Panc1 (cell line): ENCODE results near the gene ZNF674. TPM values are rescaled to one million over a fixed set of nuclear protein-coding genes. Genes with fewer than 3 reads are reported as not detected.

Source experiments
- ATAC-seq: fragments of 200-7000 bp; cut with Tn5 transposase; 2 replicates; pipeline ENCODE4 v1.9.1; 2020; ENCODE audit warnings: mild to moderate bottlenecking, moderate library complexity
- BruUV-seq: library from RNA; stranded (reverse); fragments of 400-500 nt; replicated peaks from 2 replicates; lab custom pipeline; 2021; lab: Mats Ljungman, UMichigan
- CTCF ChIA-PET: fragments of 300-600 bp; sonication (Branson Sonifier 250); formaldehyde crosslinking; loops from one replicate; lab custom pipeline; 2022; ENCODE audit warnings: antibody characterized with exemption; lab: Charles Lee
- POLR2A ChIA-PET: fragments of 300-600 bp; sonication (Branson Sonifier 250); formaldehyde crosslinking; loops from one replicate; lab custom pipeline; 2022; ENCODE audit warnings: antibody characterized with exemption; lab: Charles Lee
- DNase-seq: peaks from one replicate; pipeline ENCODE4 v3.0.0-alpha.2; 2010; ENCODE audit warnings: low read depth, low spot score
- H3K27ac ChIP-seq: 2 replicates; pipeline ENCODE4 v1.5.1; 2011; ENCODE audit warnings: mild to moderate bottlenecking, low read length, inconsistent platforms
- H3K27me3 ChIP-seq: fragments of 200-500 bp; sonication (Bioruptor generic); 2 replicates; pipeline ENCODE4 v1.6.0; 2014; ENCODE audit warnings: low read length, inconsistent platforms; ENCODE audit not compliant: control insufficient read depth, insufficient read depth
- H3K36me3 ChIP-seq: fragments of 200-500 bp; sonication (Bioruptor generic); 2 replicates; pipeline ENCODE4 v1.5.1; 2014; ENCODE audit warnings: inconsistent platforms, mild to moderate bottlenecking, low read length, moderate library complexity; ENCODE audit not compliant: control insufficient read depth, insufficient read depth
- H3K4me1 ChIP-seq: 2 replicates; pipeline ENCODE4 v1.5.1; 2011; ENCODE audit warnings: inconsistent platforms, mild to moderate bottlenecking, low read length, moderate library complexity; ENCODE audit not compliant: control insufficient read depth, insufficient read depth
- H3K4me3 ChIP-seq, 2 experiments: 2 replicates each; pipeline ENCODE4 v1.5.1; 2011 to 2012; ENCODE audit warnings: low read depth in 2 of 2, low read length in 2 of 2, mild to moderate bottlenecking in 2 of 2, inconsistent platforms in 1 of 2, moderate library complexity in 1 of 2
- H3K9me3 ChIP-seq: fragments of 200-500 bp; sonication (Bioruptor generic); 2 replicates; pipeline ENCODE4 v1.5.1; 2014; ENCODE audit warnings: low read depth, mild to moderate bottlenecking, inconsistent platforms, low read length, moderate library complexity; ENCODE audit not compliant: control insufficient read depth, insufficient read depth
- CTCF ChIP-seq: fragments of 450-650 bp; IDR thresholded peaks from 2 replicates; pipeline ENCODE4 v1.5.1; 2017; ENCODE audit warnings: mild to moderate bottlenecking
- POLR2AphosphoS5 ChIP-seq: IDR thresholded peaks from 2 replicates; pipeline ENCODE4 v1.6.1; 2012; ENCODE audit warnings: mild to moderate bottlenecking, low read depth, low read length, moderate library complexity
- SIN3A ChIP-seq: IDR thresholded peaks from 2 replicates; pipeline ENCODE4 v1.6.1; 2012; ENCODE audit warnings: low read depth, mild to moderate bottlenecking, low read length, moderate library complexity, borderline replicate concordance; ENCODE audit not compliant: insufficient read depth
- TCF7L2 ChIP-seq: IDR thresholded peaks from 2 replicates; pipeline ENCODE4 v1.6.1; 2011; ENCODE audit warnings: mild to moderate bottlenecking, low read depth, low read length, inconsistent platforms
- in situ Hi-C: cut with HindIII; loops from 2 replicates; pipeline ENCODE4 v1.10.0; 2016; ENCODE audit warnings: low sequenced_read_pairs, low pct_unique_long_range_greater_than_20kb
- intact Hi-C: fragments of 100-400 bp; cut with micrococcal nuclease; formaldehyde crosslinking; loops from one replicate; pipeline ENCODE4 v1.10.0; 2022; ENCODE audit not compliant: unreplicated experiment
- total RNA-seq: library from RNA; stranded (reverse); gene quantifications from one replicate; pipeline ENCODE4 v1.2.1, GENCODE V29; 2021; ENCODE audit not compliant: unreplicated experiment
- TF ChIP-seq, protein P1 (sequence below), 2 experiments: IDR thresholded peaks; 2 replicates each; pipeline ENCODE4 v1.6.1; 2011 to 2012; ENCODE audit warnings: low read depth in 2 of 2, control low read depth in 1 of 2, low read length in 1 of 2, mild to moderate bottlenecking in 1 of 2, moderate library complexity in 1 of 2; ENCODE audit not compliant: insufficient read depth in 1 of 2

Gene ZNF674
- total RNA-seq, 1 experiment from 2014 or later = 7.2 TPM

- CTCF ChIA-PET = no interaction called here
Measured at GRCh38 chrX:46569621-46570020, 24.4 kb upstream of the ZNF674 start.

DNA sequence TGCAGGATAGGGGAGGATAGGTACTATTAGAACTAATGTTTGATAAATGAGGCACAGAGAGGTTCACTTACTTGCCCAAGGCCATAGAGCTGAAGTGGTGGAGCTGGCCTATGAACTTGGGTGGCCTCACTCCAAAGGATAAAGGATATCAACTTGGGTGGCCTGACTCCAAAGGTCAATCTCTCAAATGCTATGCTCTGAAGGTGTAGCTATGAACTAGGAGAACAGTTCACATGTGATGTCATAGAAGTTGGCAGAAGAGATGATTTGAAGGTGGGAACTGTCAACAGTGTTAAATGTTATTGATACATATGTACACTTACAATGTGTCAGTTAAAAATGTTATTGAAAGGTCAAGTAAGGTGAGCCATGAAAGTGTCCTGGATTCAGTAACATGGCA, 22.2 kb upstream of the ZNF674 start:
- BruUV-seq = no TSS peak
- no peaks in the 10 kb centered on the region for H3K27me3 ChIP-seq
- intact Hi-C loops = no loop called here
- H3K9me3 ChIP-seq = no peaks in the 10 kb centered on the region
- no peak for TF ChIP-seq TCF7L2
- H3K27ac ChIP-seq = no peak overlapping the region
- CTCF ChIA-PET = no interaction called here
- ATAC-seq (no peak), DNase-seq (no peak)
- in situ Hi-C loops = no loop called here
- no peaks in the 10 kb centered on the region for H3K36me3 ChIP-seq
- H3K4me1 ChIP-seq = no peaks in the 10 kb centered on the region
- no peak overlapping the region for H3K4me3 ChIP-seq
- POLR2A ChIA-PET = no interaction called here

More at GRCh38 chrX:46569621-46570020, 24.4 kb upstream of the ZNF674 start:
- Histone ChIP-seq H3K9me3 (no peaks in the 10 kb centered on the region), H3K27me3 (no peaks in the 10 kb centered on the region), H3K4me3 (no peak overlapping the region), H3K27ac (no peak overlapping the region), H3K36me3 (no peaks in the 10 kb centered on the region), H3K4me1 (no peaks in the 10 kb centered on the region; the same call in 1 of the 2 replicates)
- BruUV-seq = no TSS peak
- no peak for DNase-seq
- POLR2A ChIA-PET = no interaction called here
- intact Hi-C loops (no loop called here), in situ Hi-C loops (no loop called here)
- no peak for ATAC-seq
- TF ChIP-seq CTCF (no peak), POLR2AphosphoS5 (no peak), SIN3A (no peak)
- TF ChIP-seq, protein P1, sequence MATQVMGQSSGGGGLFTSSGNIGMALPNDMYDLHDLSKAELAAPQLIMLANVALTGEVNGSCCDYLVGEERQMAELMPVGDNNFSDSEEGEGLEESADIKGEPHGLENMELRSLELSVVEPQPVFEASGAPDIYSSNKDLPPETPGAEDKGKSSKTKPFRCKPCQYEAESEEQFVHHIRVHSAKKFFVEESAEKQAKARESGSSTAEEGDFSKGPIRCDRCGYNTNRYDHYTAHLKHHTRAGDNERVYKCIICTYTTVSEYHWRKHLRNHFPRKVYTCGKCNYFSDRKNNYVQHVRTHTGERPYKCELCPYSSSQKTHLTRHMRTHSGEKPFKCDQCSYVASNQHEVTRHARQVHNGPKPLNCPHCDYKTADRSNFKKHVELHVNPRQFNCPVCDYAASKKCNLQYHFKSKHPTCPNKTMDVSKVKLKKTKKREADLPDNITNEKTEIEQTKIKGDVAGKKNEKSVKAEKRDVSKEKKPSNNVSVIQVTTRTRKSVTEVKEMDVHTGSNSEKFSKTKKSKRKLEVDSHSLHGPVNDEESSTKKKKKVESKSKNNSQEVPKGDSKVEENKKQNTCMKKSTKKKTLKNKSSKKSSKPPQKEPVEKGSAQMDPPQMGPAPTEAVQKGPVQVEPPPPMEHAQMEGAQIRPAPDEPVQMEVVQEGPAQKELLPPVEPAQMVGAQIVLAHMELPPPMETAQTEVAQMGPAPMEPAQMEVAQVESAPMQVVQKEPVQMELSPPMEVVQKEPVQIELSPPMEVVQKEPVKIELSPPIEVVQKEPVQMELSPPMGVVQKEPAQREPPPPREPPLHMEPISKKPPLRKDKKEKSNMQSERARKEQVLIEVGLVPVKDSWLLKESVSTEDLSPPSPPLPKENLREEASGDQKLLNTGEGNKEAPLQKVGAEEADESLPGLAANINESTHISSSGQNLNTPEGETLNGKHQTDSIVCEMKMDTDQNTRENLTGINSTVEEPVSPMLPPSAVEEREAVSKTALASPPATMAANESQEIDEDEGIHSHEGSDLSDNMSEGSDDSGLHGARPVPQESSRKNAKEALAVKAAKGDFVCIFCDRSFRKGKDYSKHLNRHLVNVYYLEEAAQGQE (IDR thresholded peaks at IDR 0.05; ENCODE audit: insufficient read depth in 1 of 2, low read depth in 2 of 2, low read length in 1 of 2) = no peak

- CTCF ChIA-PET = no interaction called here
- Histone ChIP-seq H3K27ac (no peak overlapping the region), H3K4me1 (no peaks in the 10 kb centered on the region), H3K36me3 (no peaks in the 10 kb centered on the region), H3K9me3 (no peaks in the 10 kb centered on the region), H3K27me3 (no peaks in the 10 kb centered on the region), H3K4me3 (no peak overlapping the region)
- no TSS peak for BruUV-seq
- intact Hi-C loops = no loop called here
- POLR2A ChIA-PET = no interaction called here
- TF ChIP-seq TCF7L2 = no peak
- TF ChIP-seq POLR2AphosphoS5 = no peak
- TF ChIP-seq, protein P1 (IDR thresholded peaks at IDR 0.05; ENCODE audit: insufficient read depth in 1 of 2, low read depth in 2 of 2, low read length in 1 of 2) = no peak
- TF ChIP-seq CTCF = no peak
- TF ChIP-seq SIN3A = no peak
- ATAC-seq = no peak
- no peak for DNase-seq
- in situ Hi-C loops = no loop called here
Measured at GRCh38 chrX:46561824-46562657, 16.8 kb upstream of the ZNF674 start.
